GM04504 (cell line): Measurements from ENCODE around the gene IL12RB2.
"Not testable (repeated sequence)": the region's sequence is repeated elsewhere in the genome, so short reads cannot be mapped to it uniquely, and the experiment has no call there.

Experiments used
- DNase-seq: peaks from one replicate; pipeline ENCODE4 v3.0.0-alpha.2; 2012; ENCODE audit warnings: low read depth

The IL12RB2 gene

DNA sequence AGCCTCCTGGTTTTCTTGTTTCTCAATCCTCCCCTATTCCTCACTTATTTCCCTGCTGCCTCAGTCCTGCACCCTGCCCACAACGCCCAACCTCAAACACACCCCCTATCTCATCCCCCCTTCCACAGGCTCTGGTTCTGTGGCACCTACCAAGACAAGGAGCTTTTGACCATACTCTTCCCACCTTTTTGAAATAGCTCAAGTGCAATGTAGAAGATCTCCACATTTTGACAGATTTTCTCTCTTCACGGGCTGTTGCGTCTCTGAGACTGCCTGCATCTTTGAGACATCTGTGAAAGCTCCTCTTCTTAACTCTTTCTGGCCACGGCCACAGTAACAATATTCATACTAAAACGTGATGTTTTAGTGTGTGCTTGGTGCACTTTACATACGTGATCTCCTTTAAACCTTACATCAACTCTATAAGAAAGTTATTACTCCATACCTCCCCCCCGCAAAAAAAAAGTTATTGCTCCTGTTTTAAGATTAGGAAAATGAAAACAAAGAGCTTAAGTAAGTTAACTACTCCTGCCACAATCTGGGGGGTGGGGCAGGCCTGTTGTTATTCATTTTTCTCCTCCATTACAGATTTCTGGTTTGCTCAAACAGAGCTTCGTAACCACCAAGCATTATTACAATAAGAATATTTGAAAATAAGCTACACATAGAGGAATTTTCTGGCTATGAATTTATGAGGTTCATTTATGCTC is 124.4 kb downstream of the IL12RB2 start:
- DNase-seq = no peak

DNA sequence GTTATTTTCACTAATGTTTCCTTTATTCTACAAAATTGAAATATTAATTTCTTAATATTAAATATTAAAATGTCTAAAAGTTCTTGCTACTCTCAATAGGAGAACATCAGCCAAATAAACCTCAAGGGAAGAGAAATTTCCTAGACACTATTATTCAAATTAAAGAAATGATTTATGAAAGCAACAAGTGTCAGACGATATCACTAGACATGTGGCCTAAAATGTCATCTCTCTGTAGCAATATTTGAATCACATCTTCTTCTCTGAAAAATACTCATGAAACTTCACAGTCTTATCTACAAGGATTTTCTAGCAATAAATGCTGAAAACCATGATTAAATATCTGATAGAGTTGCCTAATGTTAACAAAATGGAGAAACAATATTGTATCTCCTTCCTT is 125.1 kb downstream of the IL12RB2 start:
- no peak for DNase-seq

DNA sequence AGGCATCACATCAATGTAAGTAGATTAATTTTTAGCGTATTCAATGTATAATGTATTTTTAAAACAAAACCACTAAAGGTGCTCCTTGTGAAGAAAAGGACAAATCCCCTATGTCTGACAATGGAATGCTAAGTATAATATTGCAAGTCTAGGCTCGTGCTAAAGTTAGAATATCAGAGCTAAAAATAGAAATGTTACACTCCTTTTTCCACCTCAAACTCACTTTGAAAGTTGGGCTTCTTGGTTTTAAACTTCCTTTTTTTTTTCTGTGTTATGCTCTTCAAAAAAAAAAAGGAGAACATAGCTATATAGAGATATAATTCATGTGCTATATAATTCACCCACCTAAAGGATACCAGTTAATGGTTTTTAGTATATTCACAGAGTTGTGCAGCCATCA is 126.2 kb downstream of the IL12RB2 start:
- no peak for DNase-seq

DNA sequence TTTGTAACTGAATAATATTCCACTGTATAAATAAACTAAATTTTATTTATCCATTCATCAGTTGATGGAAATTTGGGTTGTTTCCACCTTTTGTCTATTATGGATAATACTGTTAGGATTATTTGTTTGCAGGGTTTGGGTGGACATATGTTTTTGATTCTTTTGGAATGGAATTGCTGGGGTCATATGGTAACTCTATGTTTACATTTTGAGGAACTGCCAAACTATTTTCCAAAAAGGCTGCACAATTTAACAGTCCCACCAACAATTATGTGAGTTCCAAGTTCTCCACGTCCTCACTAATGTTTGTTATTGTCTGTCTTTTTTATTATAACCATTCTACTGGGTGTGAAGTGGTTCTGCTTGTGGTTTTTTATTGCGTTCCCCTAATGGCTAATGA is 126.8 kb downstream of the IL12RB2 start:
- no peak for DNase-seq

DNA sequence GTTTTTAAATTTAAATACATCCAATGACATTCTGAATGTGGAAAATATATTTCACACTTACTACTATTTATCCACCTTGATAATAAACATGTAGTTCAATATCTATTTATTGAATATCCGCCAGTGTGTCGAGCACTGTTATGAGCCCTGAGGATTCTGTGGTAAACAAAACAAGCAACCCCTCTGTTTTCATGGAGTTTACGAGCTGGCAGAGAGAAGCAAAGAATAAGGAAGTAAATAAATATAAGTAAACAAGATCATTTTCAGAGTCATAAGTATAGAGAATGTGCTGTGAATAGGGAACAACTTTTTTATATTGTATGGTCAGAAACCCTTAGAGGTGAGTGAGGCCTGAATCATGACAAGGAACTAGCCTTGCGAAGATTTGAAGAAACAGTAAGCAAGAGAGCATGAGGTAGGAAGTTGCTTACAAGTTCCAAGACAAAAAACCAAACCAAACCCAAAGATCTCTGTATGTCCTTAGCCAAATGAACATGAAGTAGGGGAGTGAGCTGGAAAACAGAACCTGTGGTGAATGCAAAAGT is 128.9 kb downstream of the IL12RB2 start:
- no peak for DNase-seq

DNA sequence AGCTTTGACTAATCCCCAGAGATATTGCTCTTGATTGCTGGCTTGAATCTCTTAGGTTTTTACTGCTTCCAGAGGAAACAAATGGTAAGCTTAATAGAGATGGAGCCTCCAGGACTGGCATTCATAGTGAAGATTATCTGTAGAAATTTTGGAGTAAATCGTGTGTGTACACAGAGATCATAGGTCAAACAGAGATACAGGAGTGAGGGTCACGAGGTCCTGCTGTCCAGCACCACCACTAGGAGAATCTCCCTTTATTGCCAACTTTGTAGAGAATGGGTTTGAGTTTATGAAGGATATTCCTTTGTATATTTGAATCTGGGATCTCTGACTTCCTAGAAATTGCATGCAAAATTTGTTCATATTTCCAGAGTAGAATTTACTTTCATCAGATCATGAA is 130.3 kb downstream of the IL12RB2 start:
- DNase-seq = no peak

DNA sequence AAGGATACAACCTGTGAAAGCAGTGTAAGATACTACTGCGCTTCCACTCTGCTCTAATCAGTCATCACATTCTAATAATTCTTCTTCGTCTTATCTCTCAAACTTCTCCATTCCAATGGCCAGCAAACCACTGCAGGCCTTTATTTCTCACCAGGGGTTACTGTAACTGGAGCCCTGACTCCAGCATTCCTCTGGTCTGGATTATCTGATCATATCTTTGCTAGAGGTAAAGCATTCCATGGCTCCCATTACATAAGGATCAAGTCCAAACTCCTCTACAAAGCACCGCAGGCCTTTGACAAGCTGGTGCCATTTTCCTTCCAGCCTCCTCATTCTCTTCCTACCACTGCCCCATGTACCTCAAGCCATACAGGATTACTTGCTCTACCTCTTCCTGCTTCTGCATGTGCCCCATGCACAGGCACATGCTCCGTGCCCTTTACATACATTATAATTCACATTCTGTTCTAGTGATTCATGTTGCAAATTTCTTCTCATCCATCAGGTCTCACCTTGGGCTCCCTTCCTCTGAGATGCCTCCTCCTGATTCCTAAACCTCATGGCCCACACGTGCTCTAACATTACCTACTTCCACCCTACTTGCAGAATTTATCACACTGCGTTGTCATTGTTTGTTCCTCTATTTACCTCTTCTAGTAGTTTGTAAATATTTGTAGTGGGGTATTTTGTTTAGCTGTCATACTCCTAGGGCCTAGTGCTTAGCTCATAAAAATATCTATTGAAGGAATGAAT is 131.8 kb downstream of the IL12RB2 start:
- DNase-seq = no peak

DNA sequence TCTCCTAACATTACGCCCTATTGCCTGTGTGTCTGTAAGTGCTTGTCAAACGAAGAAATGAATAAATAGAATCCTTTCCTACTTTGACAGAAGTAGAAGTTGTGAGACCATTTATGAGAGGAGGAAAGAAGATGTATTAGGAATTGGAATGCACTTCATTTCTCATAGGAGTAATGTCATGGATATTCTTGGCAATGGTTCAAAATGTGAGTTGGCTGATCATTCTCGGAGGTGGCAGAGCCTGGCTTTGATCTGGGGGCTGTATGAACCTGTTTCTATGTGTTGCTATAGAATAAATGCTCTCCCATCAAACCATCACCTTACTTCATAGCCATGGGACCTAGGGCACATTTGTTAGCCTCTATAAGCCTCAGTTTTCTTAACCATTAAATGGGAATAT is 132.7 kb downstream of the IL12RB2 start:
- no peak for DNase-seq

DNA sequence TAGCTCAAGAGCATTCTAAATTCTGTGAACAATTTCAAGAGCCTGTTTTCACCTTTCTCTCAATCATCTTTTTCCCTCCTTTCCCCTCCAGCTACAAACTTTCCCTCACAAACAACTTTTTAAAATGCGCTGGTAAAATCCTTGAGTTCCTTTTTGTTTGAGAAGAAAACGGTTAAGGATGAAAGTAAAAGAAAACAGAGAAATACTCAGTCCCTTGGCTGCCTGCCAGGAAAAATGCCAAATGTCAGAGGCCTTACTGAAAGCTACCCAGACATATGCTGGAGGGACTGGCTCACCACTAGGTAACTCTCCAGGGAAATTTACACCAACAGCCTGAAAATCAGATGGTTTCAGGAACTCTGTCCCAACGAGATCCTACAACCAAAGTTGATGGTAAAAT is 133.5 kb downstream of the IL12RB2 start:
- no peak for DNase-seq

DNA sequence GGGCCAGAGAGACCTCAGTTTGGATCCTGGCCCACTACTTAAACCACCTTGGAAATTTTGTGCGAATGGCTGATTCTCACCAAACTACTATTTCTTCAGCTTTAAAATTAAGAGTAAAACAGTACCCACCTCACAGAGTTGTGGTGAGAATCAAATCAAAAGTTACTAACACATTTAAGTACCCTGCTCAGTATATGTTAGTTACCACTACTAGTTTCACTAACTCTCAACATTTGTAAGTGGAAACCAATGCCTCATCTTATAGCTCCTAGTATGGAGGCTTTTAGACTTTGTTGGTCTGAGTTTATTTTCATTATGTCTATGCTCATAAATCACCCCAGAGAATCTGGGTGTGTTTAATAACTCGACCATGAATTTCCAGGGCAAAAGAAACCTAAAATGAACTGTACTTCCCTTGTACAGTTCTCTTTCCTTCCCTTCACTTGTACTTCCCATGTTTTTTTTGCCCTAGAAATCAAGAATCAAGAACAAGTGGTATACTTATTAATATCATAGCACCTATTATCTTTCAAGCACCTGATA is 134.1 kb downstream of the IL12RB2 start:
- DNase-seq = no peak

DNA sequence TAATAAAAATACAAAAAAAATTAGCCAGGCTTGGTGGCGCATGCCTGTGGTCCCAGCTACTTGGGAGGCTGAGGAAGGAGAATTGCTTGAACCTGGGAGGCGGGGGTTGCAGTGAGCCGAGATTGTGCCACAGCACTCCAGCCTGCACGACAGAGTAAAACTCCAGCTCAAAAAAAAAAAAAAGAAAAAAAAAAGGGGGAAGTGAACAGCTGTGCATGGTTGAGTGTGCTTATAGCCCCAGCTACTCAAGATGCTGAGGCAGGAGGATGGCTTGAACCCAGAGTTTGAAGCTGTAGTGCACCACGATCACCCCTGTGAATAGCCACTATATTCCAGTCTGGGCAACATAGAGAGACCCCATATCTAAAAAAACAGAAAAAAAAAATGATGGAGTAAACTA is 138.3 kb downstream of the IL12RB2 start:
- not testable (repeated sequence) for DNase-seq
